Loucy (cell line): ENCODE data around the gene CHEK2.

ENCODE experiments used
- EZH2phosphoT487 ChIP-seq: fragments of 200-600 bp; IDR thresholded peaks from 2 replicates; pipeline ENCODE4 v1.6.1; 2018; ENCODE audit warnings: antibody characterized with exemption, mild to moderate bottlenecking, moderate library complexity, borderline replicate concordance
- TF ChIP-seq, protein P1 (sequence below): fragments of 200-600 bp; sonication (generic); conservative IDR thresholded peaks from 2 replicates; pipeline ENCODE4 v1.5.1; 2014; ENCODE audit warnings: mild to moderate bottlenecking, antibody characterized with exemption, low read length

DNA sequence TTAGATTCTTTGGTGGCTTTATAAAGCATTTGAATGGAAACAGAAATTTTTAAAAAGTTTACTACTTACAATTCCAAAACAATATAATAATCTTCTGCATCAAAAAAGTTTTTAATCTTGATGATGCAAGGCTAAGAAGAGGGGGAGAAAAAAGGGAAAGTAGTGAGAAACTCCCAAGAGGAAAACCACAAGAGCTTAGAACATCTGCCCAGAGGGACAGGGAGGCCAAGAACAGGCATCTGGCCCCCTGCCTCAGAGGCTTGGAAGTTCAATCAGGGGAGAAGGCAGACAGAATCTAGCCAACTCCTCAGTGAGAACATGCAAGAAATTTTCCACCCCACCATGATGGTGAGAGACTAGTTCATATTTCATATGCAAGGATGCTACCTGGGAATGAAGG lies 38.2 kb downstream of the CHEK2 start:
- TF ChIP-seq, protein P1, sequence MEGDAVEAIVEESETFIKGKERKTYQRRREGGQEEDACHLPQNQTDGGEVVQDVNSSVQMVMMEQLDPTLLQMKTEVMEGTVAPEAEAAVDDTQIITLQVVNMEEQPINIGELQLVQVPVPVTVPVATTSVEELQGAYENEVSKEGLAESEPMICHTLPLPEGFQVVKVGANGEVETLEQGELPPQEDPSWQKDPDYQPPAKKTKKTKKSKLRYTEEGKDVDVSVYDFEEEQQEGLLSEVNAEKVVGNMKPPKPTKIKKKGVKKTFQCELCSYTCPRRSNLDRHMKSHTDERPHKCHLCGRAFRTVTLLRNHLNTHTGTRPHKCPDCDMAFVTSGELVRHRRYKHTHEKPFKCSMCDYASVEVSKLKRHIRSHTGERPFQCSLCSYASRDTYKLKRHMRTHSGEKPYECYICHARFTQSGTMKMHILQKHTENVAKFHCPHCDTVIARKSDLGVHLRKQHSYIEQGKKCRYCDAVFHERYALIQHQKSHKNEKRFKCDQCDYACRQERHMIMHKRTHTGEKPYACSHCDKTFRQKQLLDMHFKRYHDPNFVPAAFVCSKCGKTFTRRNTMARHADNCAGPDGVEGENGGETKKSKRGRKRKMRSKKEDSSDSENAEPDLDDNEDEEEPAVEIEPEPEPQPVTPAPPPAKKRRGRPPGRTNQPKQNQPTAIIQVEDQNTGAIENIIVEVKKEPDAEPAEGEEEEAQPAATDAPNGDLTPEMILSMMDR: no peak
- no peak for TF ChIP-seq EZH2phosphoT487
